NCI-H345 (cell line): ENCODE data around the gene CREBBP.

Experiments used
- DNase-seq: peaks from one replicate; lab custom pipeline; 2025; lab: John Stamatoyannopoulos, UW

The CREBBP gene

DNA sequence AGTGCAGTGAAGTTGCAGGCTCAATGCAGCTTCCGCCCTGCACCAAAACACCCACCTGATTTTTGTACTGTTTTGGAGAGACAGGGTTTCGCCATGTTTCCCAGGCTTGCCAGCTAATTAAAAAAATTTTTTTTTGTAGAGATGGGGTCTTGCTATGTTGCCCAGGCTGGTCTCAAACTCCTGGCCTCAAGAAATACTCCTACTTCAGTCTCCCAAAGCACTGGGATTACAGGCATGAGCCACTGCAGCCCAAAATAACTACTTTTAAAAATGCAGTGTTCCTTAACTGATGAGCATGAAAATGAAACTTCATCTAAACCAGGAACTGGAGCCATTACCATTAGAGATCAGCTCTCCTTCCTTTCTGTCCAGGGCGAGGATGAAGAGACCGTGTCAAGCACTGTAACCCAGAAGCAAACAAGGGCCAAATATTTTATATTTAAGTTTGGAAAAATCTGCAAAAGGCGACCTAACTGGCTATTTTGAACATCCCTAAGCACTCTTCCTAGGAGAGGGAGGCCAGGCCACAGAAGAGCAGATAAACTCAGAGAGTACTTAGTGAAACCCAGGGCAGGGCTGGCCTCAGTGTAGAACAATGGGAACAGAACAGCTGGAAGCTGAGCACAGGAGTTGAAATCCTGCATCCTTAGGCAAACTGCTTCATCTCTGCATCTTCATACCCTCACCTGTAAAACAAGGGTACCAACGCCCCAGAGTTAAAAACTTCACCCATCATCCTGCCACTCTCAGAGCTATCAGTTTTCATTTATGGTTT is 24.0 kb downstream of the CREBBP start:
- DNase-seq: no peak

GRCh38 chr16:3854750-3855541 is 25.6 kb downstream of the CREBBP start:
- no peak for DNase-seq

DNA sequence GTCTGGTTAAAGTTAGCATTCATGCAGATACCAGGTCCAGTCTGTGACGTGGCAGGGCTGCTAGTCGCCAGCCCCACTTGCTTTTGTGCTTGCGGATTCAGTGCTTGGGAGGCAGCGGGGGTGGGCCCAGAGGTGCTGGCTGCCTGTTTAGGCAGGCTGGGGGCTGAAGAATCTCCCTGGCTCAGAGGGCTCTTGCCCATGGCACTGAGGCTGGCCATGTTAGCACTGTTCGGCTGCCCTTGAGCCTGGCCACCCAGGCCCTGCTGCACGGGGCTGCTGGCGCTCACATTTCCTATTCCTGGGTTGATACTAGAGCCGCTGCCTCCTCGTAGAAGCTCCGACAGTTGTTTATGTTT is 30.0 kb downstream of the CREBBP start:
- DNase-seq: no peak

DNA sequence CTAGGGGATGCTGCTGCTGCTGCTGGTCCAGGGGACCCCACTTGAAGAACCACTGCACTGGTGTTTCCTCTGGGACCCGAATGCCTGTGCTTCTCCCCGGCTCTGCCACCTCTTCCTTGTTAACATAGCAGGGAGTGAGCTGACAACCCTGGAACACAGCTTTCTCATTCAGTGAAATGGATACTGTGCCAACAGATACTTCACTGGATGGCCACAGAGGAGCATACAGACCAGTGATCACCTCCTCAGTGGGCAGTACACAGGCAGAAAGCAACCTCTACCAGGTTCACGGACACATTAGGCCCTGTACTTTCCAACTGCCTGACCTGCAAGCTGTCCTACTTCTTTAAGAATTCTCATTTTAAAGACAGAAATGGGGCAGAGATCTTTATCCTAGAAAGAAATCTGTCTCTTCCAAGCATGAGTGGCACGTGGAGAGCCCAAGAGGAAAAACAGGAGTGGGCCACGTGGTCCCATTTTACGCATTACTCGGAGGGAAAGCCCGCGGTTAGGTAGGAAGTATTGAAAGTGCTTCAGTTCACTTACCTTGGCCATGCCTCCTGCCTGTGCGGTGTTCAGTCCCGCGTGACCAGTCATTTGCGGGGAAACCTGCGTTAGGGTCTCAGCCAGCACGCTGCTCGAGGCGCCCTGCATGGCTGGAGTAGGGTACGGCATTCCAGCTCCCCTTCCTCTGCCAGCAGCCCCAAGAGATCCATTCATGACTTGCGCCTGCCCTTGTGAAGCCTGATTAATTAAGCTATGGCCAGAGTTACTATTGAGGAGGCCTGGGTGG is 30.6 kb downstream of the CREBBP start:
- no peak for DNase-seq

DNA sequence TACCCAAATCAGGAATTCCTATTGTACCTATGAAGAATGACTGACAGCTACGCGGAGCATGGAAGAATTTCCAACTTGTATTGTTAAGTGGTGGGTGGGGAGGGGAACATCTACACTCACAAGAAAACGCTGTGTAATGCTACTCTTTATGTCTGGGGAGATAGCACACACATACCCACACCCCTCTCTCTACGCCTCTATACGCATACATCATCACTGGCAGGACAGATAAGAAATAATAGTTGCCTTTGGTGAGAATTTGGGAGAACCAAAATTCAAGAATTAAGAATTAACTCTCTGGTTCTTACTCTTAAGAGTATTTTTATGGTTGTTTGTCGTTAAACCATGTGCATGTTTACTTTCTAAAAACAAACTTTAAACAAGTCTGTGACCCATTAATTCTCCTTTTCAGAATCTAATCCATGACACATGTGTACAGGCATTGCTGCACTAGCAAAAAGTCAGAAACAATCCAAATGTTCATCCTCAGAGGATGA is 33.9 kb downstream of the CREBBP start:
- DNase-seq: no peak

- no peak for DNase-seq
These were observed 34.4 kb downstream of the CREBBP start for GRCh38 chr16:3846087-3846486.

DNA sequence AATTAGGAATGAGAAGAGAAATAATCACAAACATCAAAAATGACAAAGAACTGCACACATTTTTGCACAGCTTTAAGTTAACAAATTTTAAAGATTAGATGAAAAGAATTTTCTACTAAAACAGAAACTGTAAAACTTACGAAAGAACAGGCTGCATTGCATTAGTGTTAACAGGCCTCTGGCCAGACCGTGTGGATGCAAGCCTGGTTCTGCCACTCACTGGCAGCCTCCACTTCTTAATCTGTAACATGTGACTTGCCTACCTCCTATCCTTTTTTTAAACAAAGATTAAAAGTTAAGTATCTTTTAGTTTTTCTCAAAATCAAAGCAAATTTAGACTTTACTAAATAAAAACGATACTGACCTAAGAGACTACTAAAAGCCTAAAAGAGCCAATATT is 37.5 kb downstream of the CREBBP start:
- DNase-seq: no peak

DNA sequence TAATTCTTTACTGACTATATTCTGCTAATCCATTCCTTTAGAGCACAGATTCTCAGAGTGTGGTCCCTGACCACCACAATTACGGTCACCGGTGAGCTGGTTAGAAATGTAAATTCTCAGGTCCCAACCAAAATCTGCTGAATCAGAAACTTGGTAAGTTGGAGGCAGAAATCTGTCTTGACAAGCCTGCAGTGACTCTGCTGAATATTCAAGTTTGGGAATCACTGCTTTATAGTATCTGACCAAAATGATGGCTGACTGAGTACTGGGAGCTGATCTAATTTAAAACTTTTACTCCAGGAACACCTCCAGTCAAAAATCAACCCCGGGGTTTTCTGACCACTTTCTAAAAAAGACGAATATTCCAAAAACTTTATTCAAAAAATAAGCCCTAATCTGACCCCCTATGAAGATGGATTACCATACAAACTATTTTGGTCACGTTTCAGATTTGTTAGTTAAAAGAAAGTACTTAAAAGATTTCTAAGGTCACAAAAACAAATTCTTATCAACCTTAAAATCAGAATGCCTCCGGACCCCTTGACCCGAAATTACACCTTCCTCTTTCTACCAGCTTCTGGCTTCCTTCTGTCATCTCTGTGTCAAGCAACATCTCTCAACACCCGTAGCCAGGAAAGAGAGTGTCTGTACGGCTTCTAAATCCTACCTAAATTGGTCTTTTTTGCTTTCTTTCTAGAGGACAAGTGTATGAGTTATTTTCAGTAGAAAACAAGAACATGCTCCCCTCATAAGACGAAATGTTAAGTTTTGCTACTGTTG is 38.6 kb downstream of the CREBBP start:
- no peak for DNase-seq

DNA sequence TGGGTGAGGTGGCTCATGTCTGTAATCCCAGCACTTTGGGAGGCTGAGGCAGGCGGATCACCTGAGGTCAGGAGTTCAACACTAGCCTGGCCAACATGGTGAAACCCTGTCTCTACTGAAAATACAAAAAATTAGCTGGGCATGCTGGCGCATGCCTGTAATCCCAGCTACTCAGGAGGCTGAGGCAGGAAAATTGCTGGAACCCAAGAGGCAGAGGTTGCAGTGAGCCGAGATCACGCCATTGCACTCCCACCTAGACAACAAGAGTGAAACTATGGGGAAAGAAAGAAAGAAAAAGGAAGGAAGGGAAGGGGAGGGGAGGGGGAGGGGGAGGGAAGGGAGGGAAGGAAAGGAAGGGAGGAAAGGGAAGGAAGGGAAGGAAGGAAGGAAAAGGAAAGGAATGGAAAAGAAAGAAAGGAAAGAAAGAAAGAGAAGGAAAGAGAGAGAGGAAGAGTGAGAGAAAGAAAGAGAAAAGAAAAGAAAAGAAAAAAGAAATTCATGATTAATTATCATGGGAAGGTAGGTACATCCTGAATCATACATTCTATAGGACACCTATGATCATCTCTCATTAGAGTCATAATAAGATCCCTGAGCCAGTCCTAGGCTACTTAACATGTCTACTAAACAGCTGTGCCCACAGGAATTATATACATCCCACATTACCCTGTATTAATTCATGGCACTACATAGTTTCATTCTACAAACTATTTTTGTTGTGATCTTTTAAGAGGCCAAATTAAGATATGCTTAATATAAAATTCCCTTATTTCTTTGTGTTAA is 40.9 kb downstream of the CREBBP start:
- DNase-seq: no peak

DNA sequence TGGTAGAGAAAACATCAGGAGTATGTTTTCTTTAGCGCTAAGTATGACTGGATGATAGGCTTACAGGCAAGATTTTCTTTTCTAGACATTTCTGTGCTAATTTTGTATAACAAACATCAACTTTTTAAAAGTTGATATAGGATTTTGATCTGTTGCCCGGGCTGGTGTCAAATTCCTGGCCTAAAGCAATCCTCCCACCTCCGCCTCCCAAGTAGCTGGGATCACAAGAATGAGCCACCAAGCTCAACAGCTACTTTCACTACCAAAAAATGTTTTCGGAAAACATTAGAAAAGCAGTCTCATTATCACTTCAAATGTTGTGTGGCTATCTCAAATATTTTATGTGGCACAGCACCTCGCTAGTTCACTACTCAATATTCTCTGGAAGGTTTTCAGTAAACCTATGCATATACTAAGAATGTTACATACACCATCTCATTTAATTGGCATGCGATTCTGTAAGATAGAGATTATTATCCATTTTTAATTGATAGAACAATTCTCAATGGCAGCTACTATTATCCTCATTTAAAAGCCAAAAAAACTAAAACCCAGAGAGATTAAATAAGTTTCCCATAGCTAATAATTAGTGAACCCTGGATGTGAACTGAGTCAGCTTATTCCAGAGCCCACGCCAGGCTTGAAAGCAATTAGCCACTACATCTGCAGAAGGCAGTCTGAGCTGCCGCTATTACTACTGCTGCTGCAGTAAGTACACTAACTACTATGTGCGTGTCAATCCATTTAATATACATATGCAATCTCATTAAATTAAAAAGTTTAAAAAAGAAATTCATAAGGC is 41.7 kb downstream of the CREBBP start:
- DNase-seq: no peak

DNA sequence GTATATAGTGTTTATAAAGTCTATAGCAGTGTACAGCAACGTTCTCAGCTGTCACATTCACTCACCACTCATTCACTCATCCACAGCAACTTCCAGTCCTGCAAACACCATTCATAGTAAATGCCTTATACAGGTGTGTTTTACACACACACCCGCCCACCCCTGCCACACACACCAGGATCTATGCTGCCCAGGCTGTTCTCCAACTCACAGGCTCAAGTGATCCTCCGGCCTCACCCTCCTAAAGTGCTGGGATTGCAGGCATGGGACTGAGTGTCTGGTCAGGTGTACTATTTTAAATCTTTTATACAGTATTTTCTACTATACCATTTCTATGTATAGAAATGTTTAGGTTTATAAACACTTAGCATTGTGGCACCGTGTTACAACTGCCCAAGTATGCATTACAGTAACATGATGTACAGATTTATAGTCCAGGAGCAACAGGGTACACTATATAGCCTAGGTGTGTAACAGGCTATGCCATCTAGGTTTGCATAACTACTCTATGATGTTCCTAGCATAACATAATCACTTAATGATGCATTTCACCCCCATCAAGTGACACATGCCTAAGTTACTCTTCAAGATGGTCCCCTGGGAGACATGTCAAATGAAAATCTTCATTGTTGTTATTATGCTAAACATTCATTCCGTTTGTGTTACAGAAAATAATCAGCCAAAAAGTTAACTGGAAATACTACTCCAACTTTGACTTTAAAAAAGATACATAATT is 42.5 kb downstream of the CREBBP start:
- DNase-seq: no peak

DNA sequence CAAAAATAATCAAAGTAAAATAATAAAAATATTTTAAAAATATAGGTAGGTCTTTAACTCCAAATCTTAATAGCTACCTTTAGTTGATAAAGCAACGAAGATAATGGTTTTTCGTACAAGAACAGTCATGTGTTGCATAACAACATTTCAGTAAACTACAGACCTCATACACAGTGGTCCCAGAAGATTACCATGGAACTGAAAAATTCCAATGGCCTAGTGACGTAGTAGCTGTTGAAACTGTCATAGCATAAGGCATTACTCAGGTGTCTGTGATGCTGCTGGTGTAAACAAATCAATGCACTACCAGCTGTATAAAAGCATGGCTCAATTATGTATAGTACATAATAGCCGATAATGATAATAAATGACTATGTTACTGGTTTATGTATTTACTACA is 43.9 kb downstream of the CREBBP start:
- no peak for DNase-seq

- DNase-seq: no peak
These were observed 45.4 kb downstream of the CREBBP start for GRCh38 chr16:3835089-3835602.

DNA sequence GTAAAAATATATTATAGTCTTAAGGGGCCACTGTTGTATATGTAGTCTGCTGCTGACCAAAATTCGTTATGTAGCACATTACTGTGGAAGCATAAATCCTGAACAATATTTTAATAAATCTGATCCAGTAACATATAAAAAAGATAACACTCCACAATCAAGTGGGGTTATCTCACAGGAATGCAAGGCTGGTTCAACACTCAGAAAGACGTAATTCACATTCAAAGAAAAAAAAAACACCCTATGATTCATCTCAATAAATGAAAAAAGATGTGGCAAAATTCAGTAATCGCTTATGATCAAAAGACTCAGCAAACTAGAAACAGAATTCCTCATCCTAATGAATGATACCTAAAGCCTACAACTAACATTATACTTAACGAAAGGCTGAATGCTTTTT is 47.8 kb downstream of the CREBBP start:
- no peak for DNase-seq

GRCh38 chr16:3830625-3831254 is 49.8 kb downstream of the CREBBP start:
- DNase-seq: no peak

- DNase-seq: no peak
These were observed 50.6 kb downstream of the CREBBP start for GRCh38 chr16:3829631-3830536.

DNA sequence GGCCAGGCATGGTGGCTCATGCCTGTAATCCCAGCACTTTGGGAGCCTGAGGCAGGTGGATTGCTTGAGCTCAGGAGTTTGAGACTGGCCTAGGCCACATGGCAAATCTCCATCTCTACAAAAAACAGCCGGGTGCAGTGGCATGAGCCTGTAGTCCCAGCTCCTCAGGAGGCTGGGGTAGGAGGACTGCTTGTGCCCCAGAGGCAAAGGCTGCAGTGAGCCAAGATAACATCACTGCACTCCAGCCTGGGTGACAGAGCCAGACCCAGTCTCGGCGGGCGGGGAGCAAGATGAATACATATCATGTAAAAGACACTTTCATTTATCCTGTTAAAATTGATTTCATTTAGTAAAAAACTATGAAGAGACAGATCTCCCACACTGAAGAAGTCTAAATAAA is 54.6 kb downstream of the CREBBP start:
- no peak for DNase-seq

DNA sequence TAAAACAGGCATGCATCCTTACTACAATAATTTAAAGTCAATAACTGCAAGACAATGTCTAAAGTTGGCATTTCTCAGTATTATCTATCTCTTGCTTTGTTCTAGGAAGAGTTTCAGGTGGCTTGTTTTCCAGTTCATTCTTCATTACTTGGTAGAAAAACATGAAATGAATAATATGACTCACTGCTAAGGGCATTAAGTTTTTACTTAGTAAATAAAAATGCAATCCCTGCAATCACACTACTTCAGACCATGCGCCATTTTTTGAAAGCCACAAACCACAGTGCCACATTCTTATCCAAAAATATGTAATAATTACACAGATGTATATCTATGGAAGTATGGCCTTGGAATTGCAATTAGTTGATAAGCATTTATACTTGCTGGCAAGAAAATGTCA is 55.4 kb downstream of the CREBBP start:
- DNase-seq: no peak
